ENCODE data around the gene ZNF576. TPM values are rescaled to one million over a fixed set of nuclear protein-coding genes. Genes with fewer than 3 reads are reported as not detected.

ZNF576 gene
- total RNA-seq, 1 donor from 2014 or later = 11.3 TPM

DNA sequence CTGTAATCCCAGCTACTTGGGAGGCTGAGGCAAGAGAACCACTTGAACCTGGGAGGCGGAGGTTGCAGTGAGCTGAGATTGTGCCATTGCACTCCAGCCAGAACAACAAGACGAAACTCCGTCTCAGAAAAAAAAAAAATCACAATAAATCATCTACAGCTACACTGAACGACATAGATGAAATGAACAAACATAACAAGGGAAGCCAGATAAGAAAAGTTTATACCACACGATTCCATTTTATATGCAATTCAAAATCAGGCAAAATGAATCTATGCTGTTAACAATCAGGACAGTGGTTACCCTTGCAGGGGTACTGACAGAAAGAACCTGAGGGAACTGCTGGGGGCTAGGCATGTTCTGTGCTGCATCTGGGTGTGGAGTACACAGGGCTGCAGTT is 26.7 kb upstream of the ZNF576 start:
- no peak overlapping the region for H3K27ac ChIP-seq (replicated peaks)
- intact Hi-C loops (cut with micrococcal nuclease) = no loop called here
- TF ChIP-seq, protein P1, sequence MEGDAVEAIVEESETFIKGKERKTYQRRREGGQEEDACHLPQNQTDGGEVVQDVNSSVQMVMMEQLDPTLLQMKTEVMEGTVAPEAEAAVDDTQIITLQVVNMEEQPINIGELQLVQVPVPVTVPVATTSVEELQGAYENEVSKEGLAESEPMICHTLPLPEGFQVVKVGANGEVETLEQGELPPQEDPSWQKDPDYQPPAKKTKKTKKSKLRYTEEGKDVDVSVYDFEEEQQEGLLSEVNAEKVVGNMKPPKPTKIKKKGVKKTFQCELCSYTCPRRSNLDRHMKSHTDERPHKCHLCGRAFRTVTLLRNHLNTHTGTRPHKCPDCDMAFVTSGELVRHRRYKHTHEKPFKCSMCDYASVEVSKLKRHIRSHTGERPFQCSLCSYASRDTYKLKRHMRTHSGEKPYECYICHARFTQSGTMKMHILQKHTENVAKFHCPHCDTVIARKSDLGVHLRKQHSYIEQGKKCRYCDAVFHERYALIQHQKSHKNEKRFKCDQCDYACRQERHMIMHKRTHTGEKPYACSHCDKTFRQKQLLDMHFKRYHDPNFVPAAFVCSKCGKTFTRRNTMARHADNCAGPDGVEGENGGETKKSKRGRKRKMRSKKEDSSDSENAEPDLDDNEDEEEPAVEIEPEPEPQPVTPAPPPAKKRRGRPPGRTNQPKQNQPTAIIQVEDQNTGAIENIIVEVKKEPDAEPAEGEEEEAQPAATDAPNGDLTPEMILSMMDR (IDR thresholded peaks at IDR 0.05; ENCODE audit: borderline replicate concordance) = no peak
- no peak for DNase-seq
- H3K4me1 ChIP-seq = peaks cover 13% of the 10 kb centered on the region
- no peak overlapping the region for H3K4me3 ChIP-seq
- peaks cover 11% of the 10 kb centered on the region for H3K36me3 ChIP-seq
- no peaks in the 10 kb centered on the region for H3K9me3 ChIP-seq (replicated peaks)
- H3K27me3 ChIP-seq (ENCODE audit: low read depth) = no peaks in the 10 kb centered on the region

DNA sequence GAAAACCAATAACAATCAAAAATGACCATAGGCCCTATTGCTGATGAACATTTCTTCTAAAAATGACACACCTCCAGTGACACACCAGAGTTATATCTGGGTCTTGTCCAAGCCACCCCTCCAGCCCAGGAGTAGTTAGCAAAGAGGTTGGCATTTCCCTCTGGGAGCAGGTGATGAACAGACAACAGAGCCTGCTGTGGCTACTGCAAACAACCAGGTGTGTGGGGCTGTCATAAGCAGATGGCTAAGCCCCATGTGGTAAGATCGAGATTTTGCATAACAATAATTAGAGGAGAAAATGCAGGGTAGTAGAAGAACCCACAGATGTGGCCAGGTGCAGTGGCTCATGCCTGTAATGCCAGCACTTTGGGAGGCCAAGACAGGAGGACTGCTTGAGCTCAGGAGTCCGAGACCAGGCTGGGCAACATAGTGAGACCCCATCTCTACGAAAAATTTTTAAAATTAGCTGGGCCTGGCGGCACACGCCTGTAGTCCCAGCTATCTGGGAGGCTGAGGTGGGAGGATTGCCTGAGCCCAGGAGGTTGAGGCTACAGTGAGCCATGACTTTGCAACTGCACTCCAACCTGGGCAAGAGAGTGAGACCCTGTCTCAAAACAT is 26.1 kb upstream of the ZNF576 start:
- Histone ChIP-seq H3K36me3 (peaks cover 11% of the 10 kb centered on the region), H3K27ac (replicated peaks) (no peak overlapping the region), H3K4me3 (no peak overlapping the region), H3K9me3 (replicated peaks) (no peaks in the 10 kb centered on the region), H3K27me3 (ENCODE audit: low read depth) (no peaks in the 10 kb centered on the region), H3K4me1 (peaks cover 19% of the 10 kb centered on the region)
- no peak for DNase-seq
- intact Hi-C loops (cut with micrococcal nuclease) = no loop called here
- TF ChIP-seq, protein P1 (IDR thresholded peaks at IDR 0.05; ENCODE audit: borderline replicate concordance) = no peak

DNA sequence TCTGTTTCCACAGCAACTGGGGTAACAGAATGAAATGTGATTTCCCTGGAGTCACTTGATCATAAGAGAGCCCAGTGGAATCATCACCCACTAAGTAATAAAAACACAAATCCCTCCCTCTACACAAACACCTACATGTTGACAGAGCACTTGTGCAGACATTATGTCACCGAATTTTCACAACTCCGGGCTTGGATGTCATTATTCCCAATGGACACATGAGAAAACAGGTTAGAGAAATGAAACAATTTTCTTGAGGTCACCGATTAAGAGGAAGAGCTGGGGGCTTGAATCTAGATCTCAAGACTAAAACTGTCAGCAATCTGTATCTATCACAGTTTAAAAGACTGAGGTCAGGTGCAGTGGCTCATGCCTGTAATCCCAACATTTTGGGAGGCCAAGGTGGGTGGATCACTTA is 24.2 kb upstream of the ZNF576 start:
- Histone ChIP-seq H3K4me1 (peaks cover 24% of the 10 kb centered on the region), H3K36me3 (peaks cover 11% of the 10 kb centered on the region), H3K9me3 (replicated peaks) (no peaks in the 10 kb centered on the region), H3K4me3 (no peak overlapping the region), H3K27ac (replicated peaks) (no peak overlapping the region), H3K27me3 (ENCODE audit: low read depth) (no peaks in the 10 kb centered on the region)
- intact Hi-C loops (cut with micrococcal nuclease) = no loop called here
- TF ChIP-seq, protein P1 (IDR thresholded peaks at IDR 0.05; ENCODE audit: borderline replicate concordance) = no peak
- DNase-seq = no peak

DNA sequence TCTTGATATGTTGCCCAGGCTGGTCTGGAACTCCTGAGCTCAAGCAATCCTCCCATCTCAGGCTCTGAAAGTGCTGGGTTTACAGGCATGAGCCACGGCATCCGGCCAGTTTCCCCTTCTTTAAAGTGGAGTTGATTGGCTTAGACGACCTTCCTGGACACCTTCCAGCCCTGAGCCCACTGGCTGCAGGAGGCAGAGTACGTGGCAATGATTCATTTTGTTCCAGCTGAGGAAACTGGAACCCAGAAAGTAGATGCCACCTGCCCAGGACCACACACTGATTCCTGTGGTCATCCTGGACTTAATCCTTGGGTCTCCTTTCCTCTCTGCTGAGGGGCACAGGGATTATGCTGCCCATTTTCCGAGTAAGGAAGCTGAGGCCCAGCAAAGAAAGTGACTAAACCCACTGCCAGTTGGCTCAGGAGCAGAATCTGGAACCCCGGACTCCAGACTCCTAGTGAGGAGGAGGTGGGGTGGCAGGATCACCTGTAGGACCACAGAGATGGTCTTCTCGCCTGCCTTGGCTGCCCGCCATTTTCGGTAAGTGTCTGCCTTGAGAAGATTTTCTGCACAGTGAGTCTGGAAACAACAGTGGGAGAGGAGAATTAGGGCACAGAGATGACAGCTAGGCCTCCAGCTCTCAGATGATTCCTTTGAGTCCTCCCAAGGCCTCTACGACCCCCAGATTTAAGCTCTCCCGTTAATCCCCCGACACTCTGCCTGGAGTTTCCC is 21.8 kb upstream of the ZNF576 start:
- peak overlapping the region; percentile 80 for H3K27ac ChIP-seq (replicated peaks)
- intact Hi-C loops (cut with micrococcal nuclease) = no loop called here
- H3K36me3 ChIP-seq = peaks cover 11% of the 10 kb centered on the region
- H3K9me3 ChIP-seq (replicated peaks) = no peaks in the 10 kb centered on the region
- DNase-seq = no peak
- no peaks in the 10 kb centered on the region for H3K27me3 ChIP-seq (ENCODE audit: low read depth)
- H3K4me1 ChIP-seq = peaks cover 24% of the 10 kb centered on the region
- H3K4me3 ChIP-seq = peak overlapping the region; percentile 83
- TF ChIP-seq, protein P1 (IDR thresholded peaks at IDR 0.05; ENCODE audit: borderline replicate concordance) = no peak

DNA sequence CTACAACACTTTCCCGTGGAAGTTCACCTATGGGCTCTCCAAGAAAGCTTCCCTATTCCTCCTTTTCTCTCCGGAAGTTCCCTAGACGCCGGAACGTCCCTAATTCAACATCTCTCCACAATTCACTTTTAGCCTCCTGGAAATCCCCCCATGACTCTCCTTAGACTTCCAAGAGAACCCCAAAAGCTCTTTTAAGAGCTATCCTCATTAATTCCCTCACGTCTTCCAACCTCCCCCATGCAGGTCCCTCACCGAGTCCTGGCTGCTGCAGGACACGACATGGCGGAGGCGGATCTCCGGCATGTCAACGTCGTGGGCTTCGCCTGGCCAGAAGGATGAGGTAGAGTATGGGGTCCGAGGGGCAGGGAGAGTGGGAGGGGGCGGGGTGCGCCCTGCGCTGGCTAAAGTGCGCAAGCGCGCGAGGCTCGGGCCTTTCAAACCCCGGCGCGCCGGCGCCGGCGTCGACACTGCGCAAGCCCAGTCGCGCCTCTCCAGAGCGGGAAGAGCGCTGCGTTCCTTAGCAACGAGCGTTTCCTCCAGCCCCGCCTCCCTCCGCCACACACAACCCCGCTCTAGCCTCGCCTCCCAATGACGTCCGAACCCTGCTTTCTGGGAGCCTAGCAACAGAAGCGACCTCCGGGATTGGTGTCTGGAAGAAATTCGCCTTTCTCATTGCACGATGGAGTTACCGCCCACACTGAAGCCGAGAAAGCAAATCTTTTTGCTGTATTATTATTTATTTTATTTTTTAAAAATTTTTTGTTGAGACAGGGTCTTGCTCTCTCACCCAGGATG is 21.0 kb upstream of the ZNF576 start, which contains the start of the genes PINLYP and XRCC1:
TSS of gene PINLYP (plus strand) at position 646 of the 795 bp plus-strand sequence. CDS start 1,391 bp downstream, outside the sequence.
TSS of gene XRCC1 (minus strand) at position 372 of the 795 bp plus-strand sequence. CDS start at position 303, 69 bp downstream.
- peak within 1 kb of the TSS; percentile 83 for H3K4me3 ChIP-seq
- intact Hi-C loops (cut with micrococcal nuclease) = no loop called here
- H3K27ac ChIP-seq (replicated peaks) = peak within 1 kb of the TSS; percentile 80
- H3K4me1 ChIP-seq = peaks cover 28% of the 10 kb centered on the region
- TF ChIP-seq, protein P1 (IDR thresholded peaks at IDR 0.05; ENCODE audit: borderline replicate concordance) = no peak
- no peaks in the 10 kb centered on the region for H3K27me3 ChIP-seq (ENCODE audit: low read depth)
- H3K9me3 ChIP-seq (replicated peaks) = no peaks in the 10 kb centered on the region
- peak; percentile 97 for DNase-seq
- H3K36me3 ChIP-seq = peaks cover 11% of the 10 kb centered on the region

Measured in left ventricle myocardium inferior (tissue), 1 donor.